HEK293 (cell line): ENCODE results near the gene PIK3R5.
"Not testable (repeated sequence)": the region's sequence is repeated elsewhere in the genome, so short reads cannot be mapped to it uniquely, and the experiment has no call there.

Experiments
- CTCF ChIA-PET: fragments of 350-600 bp; formaldehyde crosslinking; extraction: SDS; loops from one replicate; lab custom pipeline; 2021; ENCODE audit warnings: antibody characterized with exemption; lab: Yijun Ruan, JAX
- POLR2A ChIA-PET: fragments of 300-600 bp; formaldehyde crosslinking; extraction: SDS; loops from one replicate; lab custom pipeline; 2020; ENCODE audit warnings: antibody characterized with exemption, inconsistent platforms; lab: Yijun Ruan, JAX
- H3K27ac ChIP-seq: fragments of 200-500 bp; sonication (Bioruptor generic); 2 replicates; pipeline ENCODE4 v1.5.1; 2014; ENCODE audit warnings: low read depth, low read length, control low read depth, inconsistent platforms; ENCODE audit errors: extremely low read depth
- H3K36me3 ChIP-seq, 2 experiments: fragments of 200-500 bp in 1 of 2; sonication (Bioruptor generic) in 1 of 2; 1 replicate in 1 of 2; 2 replicates in 1 of 2; pipeline ENCODE4 v1.5.1; 2014 to 2017; ENCODE audit warnings: inconsistent platforms in 2 of 2, low read length in 2 of 2; ENCODE audit not compliant: control insufficient read depth in 2 of 2, insufficient read depth in 1 of 2
- H3K4me1 ChIP-seq: fragments of 200-500 bp; sonication (Bioruptor generic); 2 replicates; pipeline ENCODE4 v1.5.1; 2014; ENCODE audit warnings: mild to moderate bottlenecking, low read length, inconsistent platforms; ENCODE audit not compliant: control insufficient read depth, insufficient read depth
- H3K4me3 ChIP-seq: 2 replicates; pipeline ENCODE4 v1.5.1; 2011; ENCODE audit warnings: low read depth, mild to moderate bottlenecking, control low read depth, low read length, moderate library complexity
- H3K9me3 ChIP-seq: fragments of 200-500 bp; sonication (Bioruptor generic); 2 replicates; pipeline ENCODE4 v1.5.1; 2014; ENCODE audit warnings: low read depth, low read length, inconsistent platforms; ENCODE audit not compliant: control insufficient read depth, insufficient read depth
- GFI1B ChIP-seq: fragments of 450-650 bp; formaldehyde crosslinking; IDR thresholded peaks from 2 replicates; pipeline ENCODE4 v1.5.1; 2016; ENCODE audit warnings: missing biosample characterization, missing genetic modification characterization
- HOXD13 ChIP-seq: sonication (generic); formaldehyde crosslinking; IDR thresholded peaks from 2 replicates; pipeline ENCODE4 v1.8.0; 2022; ENCODE audit warnings: missing genetic modification reagents, borderline replicate concordance
- KLF17 ChIP-seq: fragments of 450-650 bp; formaldehyde crosslinking; IDR thresholded peaks from 2 replicates; pipeline ENCODE4 v1.5.1; 2016; ENCODE audit warnings: missing biosample characterization, missing genetic modification characterization
- REPIN1 ChIP-seq: fragments of 450-650 bp; formaldehyde crosslinking; IDR thresholded peaks from 2 replicates; pipeline ENCODE4 v1.5.1; 2017; ENCODE audit warnings: missing biosample characterization, missing genetic modification characterization, low read depth
- SALL2 ChIP-seq: fragments of 450-650 bp; formaldehyde crosslinking; IDR thresholded peaks from 2 replicates; pipeline ENCODE4 v1.5.0; 2017; ENCODE audit warnings: missing biosample characterization, mild to moderate bottlenecking, missing genetic modification characterization, borderline replicate concordance
- ZBTB20 ChIP-seq: fragments of 450-650 bp; formaldehyde crosslinking; IDR thresholded peaks from 2 replicates; pipeline ENCODE4 v1.5.1; 2016; ENCODE audit warnings: missing biosample characterization, missing genetic modification characterization
- ZFP41 ChIP-seq: fragments of 450-650 bp; formaldehyde crosslinking; IDR thresholded peaks from 2 replicates; pipeline ENCODE4 v1.5.1; 2016; ENCODE audit warnings: missing biosample characterization, missing genetic modification characterization, borderline replicate concordance
- ZNF391 ChIP-seq: fragments of 450-650 bp; formaldehyde crosslinking; IDR thresholded peaks from 2 replicates; pipeline ENCODE4 v1.5.1; 2016; ENCODE audit warnings: low read depth, missing biosample characterization, missing genetic modification characterization, borderline replicate concordance
- ZNF560 ChIP-seq: fragments of 450-650 bp; formaldehyde crosslinking; IDR thresholded peaks from 2 replicates; pipeline ENCODE4 v1.5.1; 2017; ENCODE audit warnings: missing biosample characterization, missing genetic modification characterization, borderline replicate concordance
- ZNF585B ChIP-seq: fragments of 450-650 bp; formaldehyde crosslinking; IDR thresholded peaks from 2 replicates; pipeline ENCODE4 v1.5.1; 2016; ENCODE audit warnings: missing biosample characterization, missing genetic modification characterization
- ZNF654 ChIP-seq: fragments of 450-650 bp; formaldehyde crosslinking; IDR thresholded peaks from 2 replicates; pipeline ENCODE4 v1.5.1; 2016; ENCODE audit warnings: low read depth, missing biosample characterization, missing genetic modification characterization
- ZNF660 ChIP-seq: fragments of 450-650 bp; IDR thresholded peaks from 2 replicates; pipeline ENCODE4 v1.5.1; 2018; ENCODE audit warnings: missing biosample characterization, mild to moderate bottlenecking, missing genetic modification characterization
- ZNF692 ChIP-seq: fragments of 450-650 bp; formaldehyde crosslinking; IDR thresholded peaks from 2 replicates; pipeline ENCODE4 v1.5.1; 2016; ENCODE audit warnings: missing biosample characterization, missing genetic modification characterization
- ZNF704 ChIP-seq: fragments of 450-650 bp; formaldehyde crosslinking; IDR thresholded peaks from 2 replicates; pipeline ENCODE4 v1.5.1; 2016; ENCODE audit warnings: missing biosample characterization, missing genetic modification characterization
- TF ChIP-seq, protein P1 (sequence below): fragments of 450-650 bp; formaldehyde crosslinking; IDR thresholded peaks from 2 replicates; pipeline ENCODE4 v1.5.1; 2017; ENCODE audit warnings: missing biosample characterization, missing genetic modification characterization
- TF ChIP-seq, protein P2 (sequence below): fragments of 450-650 bp; formaldehyde crosslinking; IDR thresholded peaks from 2 replicates; pipeline ENCODE4 v1.5.1; 2017; ENCODE audit warnings: missing biosample characterization, missing genetic modification characterization
- TF ChIP-seq, protein P3 (sequence below): fragments of 450-650 bp; formaldehyde crosslinking; IDR thresholded peaks from 2 replicates; pipeline ENCODE4 v1.5.1; 2016; ENCODE audit warnings: missing biosample characterization, missing genetic modification characterization

Gene PIK3R5

GRCh38 chr17:8856869-8857575, 108.5 kb downstream of the PIK3R5 start (continued):
- TF ChIP-seq ZNF692 (tag by site-specific recombination) = no peak
- TF ChIP-seq GFI1B (tag by site-specific recombination) = no peak
- TF ChIP-seq REPIN1 = no peak
- TF ChIP-seq, protein P1, sequence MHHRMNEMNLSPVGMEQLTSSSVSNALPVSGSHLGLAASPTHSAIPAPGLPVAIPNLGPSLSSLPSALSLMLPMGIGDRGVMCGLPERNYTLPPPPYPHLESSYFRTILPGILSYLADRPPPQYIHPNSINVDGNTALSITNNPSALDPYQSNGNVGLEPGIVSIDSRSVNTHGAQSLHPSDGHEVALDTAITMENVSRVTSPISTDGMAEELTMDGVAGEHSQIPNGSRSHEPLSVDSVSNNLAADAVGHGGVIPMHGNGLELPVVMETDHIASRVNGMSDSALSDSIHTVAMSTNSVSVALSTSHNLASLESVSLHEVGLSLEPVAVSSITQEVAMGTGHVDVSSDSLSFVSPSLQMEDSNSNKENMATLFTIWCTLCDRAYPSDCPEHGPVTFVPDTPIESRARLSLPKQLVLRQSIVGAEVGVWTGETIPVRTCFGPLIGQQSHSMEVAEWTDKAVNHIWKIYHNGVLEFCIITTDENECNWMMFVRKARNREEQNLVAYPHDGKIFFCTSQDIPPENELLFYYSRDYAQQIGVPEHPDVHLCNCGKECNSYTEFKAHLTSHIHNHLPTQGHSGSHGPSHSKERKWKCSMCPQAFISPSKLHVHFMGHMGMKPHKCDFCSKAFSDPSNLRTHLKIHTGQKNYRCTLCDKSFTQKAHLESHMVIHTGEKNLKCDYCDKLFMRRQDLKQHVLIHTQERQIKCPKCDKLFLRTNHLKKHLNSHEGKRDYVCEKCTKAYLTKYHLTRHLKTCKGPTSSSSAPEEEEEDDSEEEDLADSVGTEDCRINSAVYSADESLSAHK (tag by site-specific recombination) = no peak
- no peak for TF ChIP-seq KLF17 (tag by site-specific recombination)
- TF ChIP-seq, protein P2, sequence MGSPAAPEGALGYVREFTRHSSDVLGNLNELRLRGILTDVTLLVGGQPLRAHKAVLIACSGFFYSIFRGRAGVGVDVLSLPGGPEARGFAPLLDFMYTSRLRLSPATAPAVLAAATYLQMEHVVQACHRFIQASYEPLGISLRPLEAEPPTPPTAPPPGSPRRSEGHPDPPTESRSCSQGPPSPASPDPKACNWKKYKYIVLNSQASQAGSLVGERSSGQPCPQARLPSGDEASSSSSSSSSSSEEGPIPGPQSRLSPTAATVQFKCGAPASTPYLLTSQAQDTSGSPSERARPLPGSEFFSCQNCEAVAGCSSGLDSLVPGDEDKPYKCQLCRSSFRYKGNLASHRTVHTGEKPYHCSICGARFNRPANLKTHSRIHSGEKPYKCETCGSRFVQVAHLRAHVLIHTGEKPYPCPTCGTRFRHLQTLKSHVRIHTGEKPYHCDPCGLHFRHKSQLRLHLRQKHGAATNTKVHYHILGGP (tag by site-specific recombination) = no peak
- no peak for TF ChIP-seq ZNF391 (tag by site-specific recombination)
- TF ChIP-seq ZNF704 (tag by site-specific recombination) = no peak
- TF ChIP-seq SALL2 (tag by site-specific recombination) = no peak
- TF ChIP-seq ZNF660 = no peak
- TF ChIP-seq ZFP41 = no peak
- no peak for TF ChIP-seq ZBTB20
- TF ChIP-seq HOXD13 (CRISPR knock-in tag) = no peak

DNA sequence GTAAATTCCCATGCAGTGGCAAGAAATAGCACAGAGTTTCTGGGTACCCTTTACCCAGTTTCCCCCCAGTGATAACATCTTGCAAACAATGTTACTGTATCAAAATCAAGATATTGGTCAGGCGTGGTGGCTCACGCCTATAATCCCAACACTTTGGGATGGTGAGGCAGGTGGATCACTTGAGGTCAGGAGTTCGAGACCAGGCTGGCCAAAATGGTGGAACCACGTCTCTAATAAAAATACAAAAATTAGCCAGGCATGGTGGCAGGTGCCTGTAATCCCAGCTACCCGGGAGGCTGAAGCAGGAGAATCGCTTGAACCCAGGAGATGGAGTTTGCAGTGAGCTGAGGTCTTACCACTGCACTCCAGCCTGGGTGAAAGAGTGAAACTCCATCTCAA, 109.3 kb downstream of the PIK3R5 start:
- CTCF ChIA-PET = interaction anchor here (0.6 to 0.9 kb wide), 2 partner anchors 70 to 673 kb away, joined by 4 to 5 read pairs; no protein-coding TSS in a partner anchor
- H3K27ac ChIP-seq, H3K36me3 ChIP-seq, H3K9me3 ChIP-seq, H3K4me1 ChIP-seq, H3K4me3 ChIP-seq, POLR2A ChIA-PET: not testable (repeated sequence)

DNA sequence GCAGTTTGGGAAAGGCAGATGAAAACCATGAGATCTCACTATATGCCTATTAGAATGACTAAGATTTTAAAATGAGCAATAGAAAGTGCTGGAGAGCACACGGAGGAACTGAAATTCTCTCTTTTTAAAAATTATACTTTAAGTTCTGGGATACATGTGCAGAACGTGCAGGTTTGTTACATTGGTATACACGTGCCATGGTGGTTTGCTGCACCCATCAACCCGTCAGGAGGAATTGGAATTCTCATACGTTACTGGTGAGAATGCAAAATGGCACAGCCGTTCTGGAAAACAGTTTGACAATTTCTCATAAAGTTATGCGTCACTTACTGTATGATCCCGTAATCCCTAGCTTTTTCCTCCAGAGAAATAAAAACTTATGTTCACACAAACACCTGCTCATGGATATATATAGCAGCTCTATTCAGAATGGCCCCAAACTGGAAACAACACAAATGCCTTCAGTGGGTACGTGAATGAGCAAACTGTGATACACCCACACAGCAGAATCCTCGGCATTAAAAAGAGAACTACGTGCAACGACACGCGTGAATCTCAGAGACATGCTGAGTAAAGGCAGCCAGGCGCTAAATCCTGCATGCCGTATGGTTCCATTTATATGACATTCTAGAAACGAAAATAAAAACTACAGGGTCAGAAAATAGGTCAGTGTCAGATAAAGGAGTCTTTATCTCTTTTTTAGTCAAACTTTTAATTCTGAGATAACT, 109.9 kb downstream of the PIK3R5 start:
- H3K36me3 ChIP-seq = no peaks in the 10 kb centered on the region
- no peaks in the 10 kb centered on the region; the same call in 1 of the 2 replicates for H3K4me1 ChIP-seq
- ChIA-PET CTCF (no interaction called here), POLR2A (no interaction called here)
- H3K9me3 ChIP-seq = no peaks in the 10 kb centered on the region
- no peak overlapping the region for H3K4me3 ChIP-seq
- H3K27ac ChIP-seq = no peak overlapping the region
- TF ChIP-seq, protein P3, sequence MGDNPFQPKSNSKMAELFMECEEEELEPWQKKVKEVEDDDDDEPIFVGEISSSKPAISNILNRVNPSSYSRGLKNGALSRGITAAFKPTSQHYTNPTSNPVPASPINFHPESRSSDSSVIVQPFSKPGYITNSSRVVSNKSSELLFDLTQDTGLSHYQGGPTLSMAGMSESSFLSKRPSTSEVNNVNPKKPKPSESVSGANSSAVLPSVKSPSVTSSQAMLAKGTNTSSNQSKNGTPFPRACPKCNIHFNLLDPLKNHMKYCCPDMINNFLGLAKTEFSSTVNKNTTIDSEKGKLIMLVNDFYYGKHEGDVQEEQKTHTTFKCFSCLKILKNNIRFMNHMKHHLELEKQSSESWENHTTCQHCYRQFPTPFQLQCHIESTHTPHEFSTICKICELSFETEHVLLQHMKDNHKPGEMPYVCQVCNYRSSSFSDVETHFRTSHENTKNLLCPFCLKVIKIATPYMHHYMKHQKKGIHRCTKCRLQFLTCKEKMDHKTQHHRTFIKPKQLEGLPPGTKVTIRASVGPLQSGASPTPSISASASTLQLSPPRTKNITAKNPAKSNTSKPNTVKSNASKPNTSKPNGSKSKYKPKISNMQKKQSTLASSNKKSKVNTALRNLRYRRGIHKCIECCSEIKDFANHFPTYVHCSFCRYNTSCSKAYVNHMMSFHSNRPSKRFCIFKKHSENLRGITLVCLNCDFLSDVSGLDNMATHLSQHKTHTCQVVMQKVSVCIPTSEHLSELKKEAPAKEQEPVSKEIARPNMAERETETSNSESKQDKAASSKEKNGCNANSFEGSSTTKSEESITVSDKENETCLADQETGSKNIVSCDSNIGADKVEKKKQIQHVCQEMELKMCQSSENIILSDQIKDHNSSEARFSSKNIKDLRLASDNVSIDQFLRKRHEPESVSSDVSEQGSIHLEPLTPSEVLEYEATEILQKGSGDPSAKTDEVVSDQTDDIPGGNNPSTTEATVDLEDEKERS = no peak
- TF ChIP-seq ZNF585B (tag by site-specific recombination) (no peak), ZNF560 (no peak), ZNF654 (tag by site-specific recombination) (no peak)
- TF ChIP-seq, protein P2 (tag by site-specific recombination) = no peak
